K562 (cell line): ENCODE measurements around the gene VASH1. TPM values are rescaled to one million over a fixed set of nuclear protein-coding genes. Genes with fewer than 3 reads are reported as not detected.
A peak's percentile ranks its signal among the peaks of the same experiment; 100 is the strongest.

Experiments
- ATF3 ChIP-seq, 2 experiments: fragments of 450-650 bp in 1 of 2; sonication (generic) in 1 of 2; formaldehyde crosslinking in 1 of 2; IDR thresholded peaks in 1 of 2; conservative IDR thresholded peaks in 1 of 2; 2 replicates each; pipeline versions ENCODE4 v1.6.1 to v1.8.1; 2016 to 2023; ENCODE audit warnings: mild to moderate bottlenecking in 2 of 2, moderate library complexity in 2 of 2, inconsistent platforms in 1 of 2, missing genetic modification reagents in 1 of 2
- CBFB ChIP-seq: sonication (generic); formaldehyde crosslinking; IDR thresholded peaks from 2 replicates; pipeline ENCODE4 v1.4.0; 2020; ENCODE audit warnings: mild to moderate bottlenecking, missing genetic modification reagents
- CCNT2 ChIP-seq: IDR thresholded peaks from 2 replicates; pipeline ENCODE4 v1.6.1; 2011; ENCODE audit warnings: borderline replicate concordance, low read depth, mild to moderate bottlenecking, moderate library complexity, mixed read lengths, low read length; ENCODE audit not compliant: insufficient read length; ENCODE audit errors: extremely low read depth
- CTBP1 ChIP-seq: fragments of 450-650 bp; IDR thresholded peaks from 2 replicates; pipeline ENCODE4 v1.6.1; 2016; ENCODE audit warnings: borderline replicate concordance
- DMBX1 ChIP-seq: fragments of 250-450 bp; sonication (Bioruptor Pico); IDR thresholded peaks from 2 replicates; pipeline ENCODE4 v1.8.0; 2022; ENCODE audit warnings: inconsistent platforms, mild to moderate bottlenecking, moderate library complexity, borderline replicate concordance
- EGR1 ChIP-seq: fragments of 450-650 bp; conservative IDR thresholded peaks from 2 replicates; pipeline ENCODE4 v1.6.1; 2017; ENCODE audit warnings: mild to moderate bottlenecking
- HMG20B ChIP-seq: fragments of 250-450 bp; sonication (Bioruptor Pico); IDR thresholded peaks from 2 replicates; pipeline ENCODE4 v1.5.0; 2021; ENCODE audit warnings: mild to moderate bottlenecking
- HNRNPL ChIP-seq: fragments of 200-400 bp; formaldehyde crosslinking; IDR thresholded peaks from 2 replicates; pipeline ENCODE4 v1.6.1; 2017; ENCODE audit warnings: low read depth, mild to moderate bottlenecking, low read length
- JUN ChIP-seq, 2 experiments: sonication (generic) in 1 of 2; formaldehyde crosslinking in 1 of 2; IDR thresholded peaks; 2 replicates each; pipeline versions ENCODE4 v1.6.1 to v1.8.0; 2012 to 2022; ENCODE audit warnings: borderline replicate concordance in 2 of 2, mild to moderate bottlenecking in 2 of 2, improper control_type of control experiment in 1 of 2, low read depth in 1 of 2, low read length in 1 of 2, missing genetic modification reagents in 1 of 2
- KLF16 ChIP-seq: IDR thresholded peaks from 2 replicates; pipeline ENCODE4 v1.6.1; 2016; ENCODE audit warnings: antibody characterized with exemption
- NFE2 ChIP-seq: IDR thresholded peaks from 2 replicates; pipeline ENCODE4 v1.6.1; 2014; ENCODE audit warnings: antibody characterized with exemption, low read depth
- NFRKB ChIP-seq: fragments of 450-650 bp; IDR thresholded peaks from 2 replicates; pipeline ENCODE4 v1.6.1; 2016; ENCODE audit warnings: low read depth
- NR2C2 ChIP-seq, 2 experiments: fragments of 200-800 bp in 1 of 2; sonication (Bioruptor generic) in 1 of 2; sonication (generic) in 1 of 2; formaldehyde crosslinking in 1 of 2; IDR thresholded peaks; 2 replicates each; pipeline versions ENCODE4 v1.6.1 to v1.8.0; 2016 to 2022; ENCODE audit warnings: mild to moderate bottlenecking in 1 of 2, missing compliant biosample characterization in 1 of 2, missing genetic modification characterization in 1 of 2, missing genetic modification reagents in 1 of 2
- RFX1 ChIP-seq: fragments of 450-650 bp; IDR thresholded peaks from 2 replicates; pipeline ENCODE4 v1.6.1; 2016; ENCODE audit warnings: mild to moderate bottlenecking, moderate library complexity
- SPI1 ChIP-seq: IDR thresholded peaks from 2 replicates; pipeline ENCODE4 v1.6.1; 2011; ENCODE audit warnings: low read depth, low read length, control low read depth, borderline replicate concordance
- STAG1 ChIP-seq: sonication (generic); formaldehyde crosslinking; IDR thresholded peaks from 2 replicates; pipeline ENCODE4 v1.5.0; 2020; ENCODE audit warnings: missing genetic modification reagents, borderline replicate concordance
- TEAD1 ChIP-seq, 2 experiments: fragments of 450-650 bp in 1 of 2; sonication (generic) in 1 of 2; formaldehyde crosslinking; IDR thresholded peaks; 2 replicates each; pipeline versions ENCODE4 v1.4.0 to v1.8.0; 2020 to 2022; ENCODE audit warnings: mild to moderate bottlenecking in 2 of 2, missing genetic modification reagents in 1 of 2
- THAP12 ChIP-seq: fragments of 250-450 bp; sonication (Bioruptor Pico); IDR thresholded peaks from 2 replicates; pipeline ENCODE4 v1.9.0; 2021; ENCODE audit warnings: mild to moderate bottlenecking, inconsistent platforms
- UBTF ChIP-seq, 2 experiments: IDR thresholded peaks; 2 replicates each; pipeline ENCODE4 v1.6.1; 2012; ENCODE audit warnings: improper control_type of control experiment in 2 of 2, low read depth in 2 of 2, low read length in 2 of 2, borderline replicate concordance in 1 of 2
- ZNF282 ChIP-seq: sonication (generic); formaldehyde crosslinking; IDR thresholded peaks from 2 replicates; pipeline ENCODE4 v1.8.1; 2023; ENCODE audit warnings: missing genetic modification reagents
- ZNF668 ChIP-seq: fragments of 250-450 bp; sonication (Bioruptor Pico); IDR thresholded peaks from 2 replicates; pipeline ENCODE4 v1.8.0; 2022; ENCODE audit warnings: mild to moderate bottlenecking, inconsistent platforms
- polyA plus RNA-seq, 8 experiments: library from polyadenylated mRNA; depleted of rRNA in 4 of 8; stranded (reverse) in 5 of 8; unstranded in 3 of 8; fragments of >200 nt; fragmentation: Nextera tagmentation in 2 of 8; fragmentation: Illumina TruSeq in 1 of 8; extraction: Ambion mirVana in 2 of 8; extraction: Trizol in 1 of 8; gene quantifications; 2 replicates each; pipeline versions ENCODE4 v1.2.1 to v1.2.3, GENCODE V29; 2011 to 2014; ENCODE audit warnings: inconsistent platforms in 1 of 8, missing spikeins in 1 of 8
- total RNA-seq, 7 experiments: library from RNA; depleted of rRNA in 6 of 7; stranded (reverse); fragments of >200 nt in 6 of 7; fragmentation: Illumina TruSeq in 2 of 7; extraction: Trizol in 2 of 7; gene quantifications; 2 replicates each; pipeline versions ENCODE4 v1.2.1 to v1.2.3, GENCODE V29; 2011 to 2021; ENCODE audit warnings: low replicate concordance in 1 of 7

Gene VASH1
- total and polyA plus RNA-seq, 9 of the 15 experiments (the other 6 are each of a cell fraction or from before 2014, with no cell fraction given): 0.01 to 0.43 (median 0.13) TPM; not detected in 1

- TF ChIP-seq CTBP1 (0 out of 2 replicates have a peak, but pooled peaks have one; percentile 27), JUN (IDR thresholded peaks at IDR 0.05; ENCODE audit: borderline replicate concordance, low read depth, low read length) (peak; percentile 51; the same call in 1 of the 2 replicates), JUN (CRISPR knock-in tag; IDR thresholded peaks at IDR 0.05; ENCODE audit: borderline replicate concordance) (no peak), THAP12 (CRISPR knock-in tag) (no peak), UBTF (IDR thresholded peaks at IDR 0.05; ENCODE audit: borderline replicate concordance in 1 of 2, low read depth in 2 of 2, low read length in 2 of 2) (no peak), HMG20B (CRISPR knock-in tag) (no peak), DMBX1 (CRISPR knock-in tag) (no peak), NFE2 (peak; percentile 78), ATF3 (IDR thresholded peaks at IDR 0.05) (peak; percentile 62; the same call in 1 of the 2 replicates), ATF3 (CRISPR knock-in tag; conservative IDR thresholded peaks at IDR 0.05) (no peak), HNRNPL (no peak), CBFB (CRISPR knock-in tag) (no peak), SPI1 (0 out of 2 replicates have a peak, but pooled peaks have one; percentile 55), NR2C2 (CRISPR knock-in tag; IDR thresholded peaks at IDR 0.05) (no peak), NR2C2 (tag; IDR thresholded peaks at IDR 0.05) (0 out of 2 replicates have a peak, but pooled peaks have one; percentile 31), NFRKB (0 out of 2 replicates have a peak, but pooled peaks have one; percentile 1), TEAD1 (CRISPR knock-in tag; IDR thresholded peaks at IDR 0.05) (no peak), KLF16 (no peak), RFX1 (peak; percentile 82), EGR1 (peak; percentile 85), ZNF668 (CRISPR knock-in tag) (no peak), CCNT2 (no peak), STAG1 (CRISPR knock-in tag) (no peak), ZNF282 (CRISPR knock-in tag) (no peak)
Measured at GRCh38 chr14:76773188-76773885, 12.1 kb downstream of the VASH1 start (continued).
